ENCODE results near the gene MLXIPL.
"Not testable (repeated sequence)": the region's sequence is repeated elsewhere in the genome, so short reads cannot be mapped to it uniquely, and the experiment has no call there.

The MLXIPL gene

DNA sequence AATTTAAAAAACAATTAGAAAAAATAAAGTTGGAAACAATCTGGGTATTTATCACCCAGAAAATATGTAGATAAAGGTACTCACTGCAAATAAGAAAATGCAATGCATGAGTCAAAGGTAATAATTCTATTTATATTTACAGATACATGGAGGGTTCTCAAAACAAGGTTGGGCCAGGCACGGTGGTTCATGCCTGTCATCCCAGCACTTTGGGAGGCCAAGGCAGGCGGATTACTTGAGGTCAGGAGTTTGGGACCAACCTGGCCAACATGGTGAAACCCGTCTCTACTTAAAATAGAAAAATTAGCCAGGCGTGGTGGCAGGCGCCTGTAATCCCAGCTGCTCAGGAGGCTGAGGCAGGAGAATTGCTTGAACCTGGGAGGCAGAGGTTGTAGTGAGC is 74.2 kb downstream of the MLXIPL start:
- DNase-seq (ENCODE audit: low spot score): not testable (repeated sequence)

DNA sequence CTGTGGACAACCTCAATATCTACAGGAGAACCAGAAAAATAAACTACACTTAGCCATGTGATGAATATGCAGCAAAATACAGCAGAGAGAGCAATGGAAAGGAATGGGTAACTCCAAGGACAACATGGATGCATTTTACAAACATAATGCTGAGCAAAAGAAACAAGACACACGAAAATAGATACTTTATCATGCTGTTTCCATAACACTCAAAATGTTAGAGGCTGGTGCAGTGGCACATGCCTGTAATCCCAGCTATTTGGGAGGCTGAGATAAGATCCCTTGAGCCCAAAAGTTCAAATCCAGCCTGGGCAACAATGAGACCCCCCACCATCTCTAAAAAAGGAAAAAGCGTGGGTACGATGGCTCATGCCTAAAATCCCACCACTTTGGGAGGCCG is 75.1 kb downstream of the MLXIPL start:
- no peak for DNase-seq (ENCODE audit: low spot score)

DNA sequence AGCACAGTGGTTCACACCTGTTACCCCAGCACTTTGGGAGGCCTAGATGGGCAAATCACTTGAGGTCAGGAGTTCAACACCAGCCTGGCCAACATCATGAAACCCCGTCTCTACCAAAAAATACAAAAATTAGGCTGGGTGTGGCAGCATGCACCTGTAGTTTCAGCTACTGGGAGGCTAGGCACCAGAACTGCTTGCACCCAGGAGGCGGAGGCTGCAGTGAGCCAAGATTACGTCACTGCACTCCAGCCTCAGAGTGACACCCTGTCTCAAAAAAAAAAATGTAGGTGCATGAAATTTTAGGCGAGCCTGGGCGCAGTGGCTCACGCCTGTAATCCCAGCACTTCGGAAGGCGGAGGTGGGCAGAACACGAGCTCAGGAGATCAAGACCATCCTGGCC is 76.5 kb downstream of the MLXIPL start:
- no peak for DNase-seq (ENCODE audit: low spot score)

DNA sequence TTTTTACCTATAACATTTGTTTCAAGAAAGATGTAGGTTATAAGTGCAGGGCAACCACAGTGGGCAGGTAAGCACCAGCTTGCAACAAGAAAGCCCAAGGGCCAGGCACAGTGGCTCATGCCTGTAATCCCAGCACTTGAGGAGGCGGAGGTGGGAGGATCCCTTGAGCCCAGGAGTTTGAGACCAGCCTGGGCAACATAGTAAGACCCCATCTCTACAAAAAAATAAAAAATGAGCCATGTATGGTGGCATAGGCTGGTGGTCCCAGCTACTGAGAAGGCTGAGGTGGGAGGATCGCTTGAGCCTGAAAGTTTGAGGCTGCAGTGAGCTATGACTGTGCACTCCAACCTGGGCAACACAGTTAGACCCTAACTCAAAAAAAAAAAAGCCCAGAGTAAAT is 79.6 kb downstream of the MLXIPL start:
- no peak for DNase-seq (ENCODE audit: low spot score)

Measured in CD4-positive, alpha-beta T cell treated with Interleukin-6 at 100 ng/mL for 8 hours (primary cell).